ENCODE measurements around the gene LCNL1.

Gene LCNL1

GRCh38 chr9:136947028-136947891 is 35.5 kb upstream of the LCNL1 start:
- no peak for DNase-seq

GRCh38 chr9:136947955-136948510 is 34.8 kb upstream of the LCNL1 start:
- DNase-seq, result no peak

- no peak for DNase-seq
Measured at GRCh38 chr9:136949239-136949816, 33.5 kb upstream of the LCNL1 start.

GRCh38 chr9:136949817-136950655 is 32.8 kb upstream of the LCNL1 start:
- DNase-seq, result peak; percentile 99

GRCh38 chr9:136950656-136951276 is 32.0 kb upstream of the LCNL1 start:
- DNase-seq, result no peak

GRCh38 chr9:136951541-136952320 is 31.1 kb upstream of the LCNL1 start, which contains the start of gene LCN12:
LCN12 (plus strand) TSS chr9:136952273; CDS start chr9:136952328, 55 bp downstream.
- no peak for DNase-seq

- no peak for DNase-seq
Measured at GRCh38 chr9:136952321-136952850, 30.4 kb upstream of the LCNL1 start.

GRCh38 chr9:136952876-136953770 is 29.7 kb upstream of the LCNL1 start:
- no peak for DNase-seq

GRCh38 chr9:136953771-136954269 is 29.0 kb upstream of the LCNL1 start:
- DNase-seq, result no peak

GRCh38 chr9:136954270-136955083 is 28.3 kb upstream of the LCNL1 start:
- no peak for DNase-seq

- DNase-seq, result no peak
Measured at GRCh38 chr9:136955202-136955942, 27.4 kb upstream of the LCNL1 start.

GRCh38 chr9:136955943-136956335 is 26.9 kb upstream of the LCNL1 start:
- no peak for DNase-seq

GRCh38 chr9:136956604-136957003 is 26.2 kb upstream of the LCNL1 start:
- DNase-seq, result no peak

GRCh38 chr9:136957461-136957860 is 25.3 kb upstream of the LCNL1 start:
- DNase-seq, result no peak

GRCh38 chr9:136957901-136958300 is 24.9 kb upstream of the LCNL1 start:
- DNase-seq, result no peak

GRCh38 chr9:136958473-136958872 is 24.3 kb upstream of the LCNL1 start:
- DNase-seq, result no peak

- no peak for DNase-seq
Measured at GRCh38 chr9:136958898-136959850, 23.6 kb upstream of the LCNL1 start.

Measured in activated effector memory CD4-positive, alpha-beta T cell treated with anti-CD3 and anti-CD28 coated beads, Interleukin-2, amount 50 U/mL, for 16 hours (primary cell).